Neural progenitor cell (in vitro differentiated cells): ENCODE data around the gene ZSWIM5. TPM values are rescaled to one million over a fixed set of nuclear protein-coding genes. Genes with fewer than 3 reads are reported as not detected.
A peak's percentile ranks its signal among the peaks of the same experiment; 100 is the strongest.
"Not testable (repeated sequence)": the region's sequence is repeated elsewhere in the genome, so short reads cannot be mapped to it uniquely, and the experiment has no call there.

Source experiments
- DNase-seq: peaks from one replicate; pipeline ENCODE4 v3.0.0-alpha.2; 2016; ENCODE audit warnings: low spot score
- H2AFZ ChIP-seq: fragments of 200-600 bp; sonication (generic); replicated peaks from 2 replicates; pipeline ENCODE4 v1.6.1; 2016; ENCODE audit warnings: antibody characterized with exemption
- H3F3A ChIP-seq: fragments of 200-600 bp; sonication (generic); 2 replicates; pipeline ENCODE4 v1.6.1; 2016; ENCODE audit warnings: antibody characterized with exemption, low read depth
- H3K27ac ChIP-seq: fragments of 200-600 bp; sonication (generic); 2 replicates; pipeline ENCODE4 v1.5.1; 2016; ENCODE audit warnings: mild to moderate bottlenecking
- H3K27me3 ChIP-seq: fragments of 200-600 bp; sonication (generic); 2 replicates; pipeline ENCODE4 v1.6.1; 2016; ENCODE audit warnings: mild to moderate bottlenecking, moderate library complexity
- H3K36me3 ChIP-seq: fragments of 200-600 bp; sonication (generic); 2 replicates; pipeline ENCODE4 v1.5.1; 2016
- H3K4me1 ChIP-seq: fragments of 200-600 bp; sonication (generic); 2 replicates; pipeline ENCODE4 v1.6.1; 2016; ENCODE audit warnings: mixed run types
- H3K4me2 ChIP-seq: fragments of 200-600 bp; sonication (generic); 2 replicates; pipeline ENCODE4 v1.6.1; 2016
- H3K4me3 ChIP-seq: fragments of 200-600 bp; sonication (generic); 2 replicates; pipeline ENCODE4 v1.5.1; 2016
- H3K79me2 ChIP-seq: fragments of 200-600 bp; sonication (generic); 2 replicates; pipeline ENCODE4 v1.6.1; 2016; ENCODE audit warnings: low read depth
- H3K9ac ChIP-seq: fragments of 200-600 bp; sonication (generic); 2 replicates; pipeline ENCODE4 v1.6.1; 2016
- H3K9me3 ChIP-seq: fragments of 200-600 bp; sonication (generic); 2 replicates; pipeline ENCODE4 v1.5.1; 2016; ENCODE audit warnings: low read depth
- H4K20me1 ChIP-seq: fragments of 200-600 bp; sonication (generic); 2 replicates; pipeline ENCODE4 v1.6.1; 2016; ENCODE audit warnings: low read depth
- H3K27ac Mint-ChIP-seq: 3 replicates; pipeline ENCODE4 v1.8.0; 2021; ENCODE audit warnings: mixed read lengths
- H3K27me3 Mint-ChIP-seq: 2 replicates; pipeline ENCODE4 v1.8.0; 2022; ENCODE audit warnings: low read depth, mild to moderate bottlenecking, inconsistent platforms, moderate library complexity, mixed read lengths; ENCODE audit not compliant: insufficient read depth
- H3K36me3 Mint-ChIP-seq: 3 replicates; pipeline ENCODE4 v1.8.0; 2021; ENCODE audit warnings: mixed read lengths
- H3K4me1 Mint-ChIP-seq: 3 replicates; pipeline ENCODE4 v1.8.0; 2021; ENCODE audit warnings: mixed read lengths
- H3K4me3 Mint-ChIP-seq: 3 replicates; pipeline ENCODE4 v1.8.0; 2021; ENCODE audit warnings: mild to moderate bottlenecking, moderate library complexity, mixed read lengths
- H3K9me3 Mint-ChIP-seq: 3 replicates; pipeline ENCODE4 v1.8.0; 2020; ENCODE audit warnings: mixed read lengths
- EZH2 ChIP-seq: fragments of 200-600 bp; sonication (generic); IDR thresholded peaks from 2 replicates; pipeline ENCODE4 v1.6.1; 2017; ENCODE audit warnings: antibody characterized with exemption, mild to moderate bottlenecking, moderate library complexity
- EZH2phosphoT487 ChIP-seq: fragments of 200-600 bp; sonication (generic); IDR thresholded peaks from 2 replicates; pipeline ENCODE4 v1.6.1; 2017; ENCODE audit warnings: antibody characterized with exemption
- total RNA-seq: library from RNA; depleted of rRNA; stranded (reverse); fragments of >200 nt; gene quantifications from 2 replicates; pipeline ENCODE4 v1.2.3, GENCODE V29; 2015; ENCODE audit warnings: low replicate concordance
- TF ChIP-seq, protein P1 (sequence below): fragments of 200-600 bp; sonication (generic); IDR thresholded peaks from 2 replicates; pipeline ENCODE4 v1.5.1; 2017; ENCODE audit warnings: antibody characterized with exemption, mild to moderate bottlenecking

Gene ZSWIM5
- 5.8 and 7.1 TPM in 2 replicates for total RNA-seq

DNA sequence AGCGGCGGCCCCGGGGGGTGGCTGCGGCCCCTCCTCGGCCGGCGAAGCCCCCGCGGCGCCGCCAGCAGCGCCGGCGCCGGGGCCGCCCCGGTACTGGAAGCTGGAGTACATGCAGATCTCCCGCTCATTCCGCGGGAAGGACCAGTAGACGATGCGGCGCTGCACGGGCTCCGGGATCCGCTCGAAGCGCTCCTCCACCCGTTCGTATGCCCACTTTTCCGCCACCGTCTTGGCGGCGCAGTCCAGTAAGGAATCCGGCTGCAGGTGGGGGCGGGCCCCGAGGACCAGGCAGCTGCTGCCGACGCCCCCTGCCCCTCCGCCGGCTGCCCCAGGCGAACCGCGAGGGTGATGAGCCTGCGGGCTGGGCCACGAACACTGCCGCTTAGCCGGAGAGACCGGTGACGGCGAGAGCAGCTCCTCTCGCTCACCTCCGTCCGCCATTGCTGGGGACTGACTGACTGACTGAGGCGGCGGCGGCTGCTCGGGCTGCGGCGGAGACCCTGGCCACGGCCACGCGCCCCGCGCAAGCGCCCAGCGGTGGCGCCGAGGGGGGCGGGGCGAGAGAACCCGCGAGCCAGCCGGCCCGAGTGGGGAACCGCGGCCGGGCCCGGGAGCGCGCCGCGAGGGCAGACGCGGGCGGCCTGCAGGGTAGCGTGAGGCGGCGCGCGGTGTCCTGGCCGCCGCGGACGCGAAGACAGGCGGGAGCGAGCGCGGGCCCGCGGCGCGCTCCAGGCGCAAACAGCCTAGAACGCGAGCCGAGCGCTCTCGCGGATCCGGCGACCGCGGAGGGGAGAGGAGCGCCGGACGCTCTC is at the start of gene ZSWIM5:
TSS of gene ZSWIM5 (minus strand) at position 696 of the 812 bp plus-strand sequence. CDS start at position 441, 255 bp downstream.
- H3K27ac ChIP-seq = peak within 1 kb of the TSS; percentile 62
- peaks cover 17% of the 10 kb centered on the region for H4K20me1 ChIP-seq
- H3K27me3 ChIP-seq = peaks cover 49% of the 10 kb centered on the region
- H3K4me2 ChIP-seq = peak within 1 kb of the TSS; percentile 92
- peaks cover 30% of the 10 kb centered on the region for H3K4me1 Mint-ChIP-seq
- H3K36me3 Mint-ChIP-seq = no peaks in the 10 kb centered on the region
- H3K36me3 ChIP-seq = no peaks in the 10 kb centered on the region
- peaks cover 16% of the 10 kb centered on the region for H3K79me2 ChIP-seq
- peak within 1 kb of the TSS; percentile 92 for H3K27ac Mint-ChIP-seq
- H3K9ac ChIP-seq = no peak within 1 kb of the TSS
- peaks cover 25% of the 10 kb centered on the region for H3K4me1 ChIP-seq
- H3K4me3 Mint-ChIP-seq = peak within 1 kb of the TSS; percentile 97
- peaks cover 2% of the 10 kb centered on the region for H3K27me3 Mint-ChIP-seq
- no peak for TF ChIP-seq EZH2phosphoT487
- TF ChIP-seq, protein P1, sequence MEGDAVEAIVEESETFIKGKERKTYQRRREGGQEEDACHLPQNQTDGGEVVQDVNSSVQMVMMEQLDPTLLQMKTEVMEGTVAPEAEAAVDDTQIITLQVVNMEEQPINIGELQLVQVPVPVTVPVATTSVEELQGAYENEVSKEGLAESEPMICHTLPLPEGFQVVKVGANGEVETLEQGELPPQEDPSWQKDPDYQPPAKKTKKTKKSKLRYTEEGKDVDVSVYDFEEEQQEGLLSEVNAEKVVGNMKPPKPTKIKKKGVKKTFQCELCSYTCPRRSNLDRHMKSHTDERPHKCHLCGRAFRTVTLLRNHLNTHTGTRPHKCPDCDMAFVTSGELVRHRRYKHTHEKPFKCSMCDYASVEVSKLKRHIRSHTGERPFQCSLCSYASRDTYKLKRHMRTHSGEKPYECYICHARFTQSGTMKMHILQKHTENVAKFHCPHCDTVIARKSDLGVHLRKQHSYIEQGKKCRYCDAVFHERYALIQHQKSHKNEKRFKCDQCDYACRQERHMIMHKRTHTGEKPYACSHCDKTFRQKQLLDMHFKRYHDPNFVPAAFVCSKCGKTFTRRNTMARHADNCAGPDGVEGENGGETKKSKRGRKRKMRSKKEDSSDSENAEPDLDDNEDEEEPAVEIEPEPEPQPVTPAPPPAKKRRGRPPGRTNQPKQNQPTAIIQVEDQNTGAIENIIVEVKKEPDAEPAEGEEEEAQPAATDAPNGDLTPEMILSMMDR = no peak
- TF ChIP-seq EZH2 = no peak
- H3K9me3 Mint-ChIP-seq = no peaks in the 10 kb centered on the region
- H2AFZ ChIP-seq = peak within 1 kb of the TSS; percentile 100
- H3K9me3 ChIP-seq = no peaks in the 10 kb centered on the region
- peak; percentile 89 for DNase-seq
- peaks cover 27% of the 10 kb centered on the region for H3F3A ChIP-seq
- H3K4me3 ChIP-seq = peak within 1 kb of the TSS; percentile 96

DNA sequence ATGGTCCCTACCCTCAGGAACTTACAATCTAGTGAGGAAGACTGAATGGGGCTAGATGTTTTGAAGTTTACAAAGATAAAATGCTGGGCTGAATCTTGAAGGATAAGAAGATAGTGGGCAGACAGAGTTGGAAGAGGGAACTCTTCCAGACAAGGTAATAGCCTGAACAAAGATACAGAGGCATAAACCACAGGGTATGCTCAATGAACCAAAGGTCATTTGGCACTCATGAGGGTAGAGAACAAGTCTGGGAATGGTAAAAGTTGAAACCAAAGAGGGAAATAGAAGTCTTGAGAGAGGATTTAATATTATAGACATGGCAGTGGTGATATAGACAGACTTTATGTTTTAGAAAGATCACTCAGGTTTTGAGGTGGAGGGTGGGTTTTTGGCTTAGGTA is 48.1 kb upstream of the ZSWIM5 start:
- peaks cover 23% of the 10 kb centered on the region for H3K9me3 Mint-ChIP-seq
- H3K4me3 ChIP-seq = no peak overlapping the region
- H3K36me3 ChIP-seq = no peaks in the 10 kb centered on the region
- peaks cover 11% of the 10 kb centered on the region for H3K27me3 Mint-ChIP-seq
- no peak for DNase-seq
- H3K4me1 ChIP-seq = no peaks in the 10 kb centered on the region
- peaks cover 18% of the 10 kb centered on the region for H3K9me3 ChIP-seq
- H3K27ac ChIP-seq = no peak overlapping the region
- TF ChIP-seq EZH2 (no peak), EZH2phosphoT487 (no peak)
- TF ChIP-seq, protein P1 = no peak
- no peaks in the 10 kb centered on the region for H3F3A ChIP-seq
- H3K4me3 Mint-ChIP-seq = no peak overlapping the region
- no peak overlapping the region for H2AFZ ChIP-seq
- no peak overlapping the region for H3K9ac ChIP-seq
- H3K79me2 ChIP-seq = no peaks in the 10 kb centered on the region
- no peaks in the 10 kb centered on the region for H3K4me1 Mint-ChIP-seq
- no peaks in the 10 kb centered on the region for H3K27me3 ChIP-seq
- H4K20me1 ChIP-seq = no peaks in the 10 kb centered on the region
- no peak overlapping the region for H3K27ac Mint-ChIP-seq
- H3K4me2 ChIP-seq = no peak overlapping the region
- H3K36me3 Mint-ChIP-seq = no peaks in the 10 kb centered on the region

DNA sequence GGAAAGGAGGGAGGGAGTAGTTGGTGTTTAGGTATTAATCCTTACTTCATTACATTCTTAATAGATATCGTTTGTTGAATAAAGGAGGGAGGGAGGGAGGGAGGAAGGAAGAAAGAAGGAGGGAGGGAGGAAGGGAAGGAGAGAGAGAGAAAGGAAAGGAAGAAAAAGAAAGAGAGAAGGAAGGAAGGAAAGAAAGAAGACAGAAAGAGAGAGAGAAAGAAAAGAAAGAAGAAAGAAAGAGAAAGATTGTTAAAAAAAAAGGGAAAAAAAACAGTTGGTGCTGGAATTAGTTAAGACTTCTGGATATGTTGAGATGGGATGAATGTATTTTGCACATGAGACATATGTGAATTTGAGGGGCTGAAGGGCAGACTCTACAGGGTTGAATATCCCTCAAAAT is 44.1 kb upstream of the ZSWIM5 start:
- Mint-ChIP-seq H3K36me3 (no peaks in the 10 kb centered on the region), H3K4me3 (no peak overlapping the region), H3K4me1 (no peaks in the 10 kb centered on the region), H3K27me3 (peaks cover 8% of the 10 kb centered on the region), H3K27ac (no peak overlapping the region), H3K9me3 (peaks cover 3% of the 10 kb centered on the region)
- no peaks in the 10 kb centered on the region for H3F3A ChIP-seq
- no peaks in the 10 kb centered on the region for H3K36me3 ChIP-seq
- no peak overlapping the region for H3K4me3 ChIP-seq
- H3K9ac ChIP-seq = no peak overlapping the region
- no peaks in the 10 kb centered on the region for H3K79me2 ChIP-seq
- no peaks in the 10 kb centered on the region for H4K20me1 ChIP-seq
- H3K4me2 ChIP-seq = no peak overlapping the region
- H3K27me3 ChIP-seq = no peaks in the 10 kb centered on the region
- DNase-seq = no peak
- no peak overlapping the region for H3K27ac ChIP-seq
- TF ChIP-seq, protein P1 = no peak
- TF ChIP-seq EZH2phosphoT487 (no peak), EZH2 (no peak)
- H3K9me3 ChIP-seq = no peaks in the 10 kb centered on the region
- no peaks in the 10 kb centered on the region for H3K4me1 ChIP-seq
- H2AFZ ChIP-seq = no peak overlapping the region

DNA sequence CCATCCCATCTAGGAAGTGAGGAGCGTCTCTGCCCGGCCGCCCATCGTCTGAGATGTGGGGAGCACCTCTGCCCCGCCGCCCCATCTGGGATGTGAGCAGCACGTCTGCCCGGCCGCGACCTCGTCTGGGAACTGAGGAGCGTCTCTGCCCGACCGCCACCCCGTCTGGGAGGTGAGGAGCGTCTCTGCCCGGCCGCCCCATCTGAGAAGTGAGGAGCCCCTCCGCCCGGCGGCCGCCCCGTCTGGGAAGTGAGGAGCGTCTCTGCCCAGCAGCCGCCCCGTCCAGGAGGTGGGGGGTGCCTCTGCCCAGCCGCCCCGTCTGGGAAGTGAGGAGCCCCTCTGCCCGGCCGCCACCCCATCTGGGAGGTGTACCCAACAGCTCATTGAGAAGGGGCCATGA is 41.6 kb upstream of the ZSWIM5 start:
- H3K4me1 ChIP-seq, DNase-seq, H3K4me3 ChIP-seq, H3K79me2 ChIP-seq, H3K27me3 Mint-ChIP-seq, H4K20me1 ChIP-seq, H3K9me3 Mint-ChIP-seq, H3K36me3 ChIP-seq, H3K27ac ChIP-seq, H3K9ac ChIP-seq, H3K4me3 Mint-ChIP-seq, H3K36me3 Mint-ChIP-seq, H2AFZ ChIP-seq, H3K27ac Mint-ChIP-seq, H3K4me2 ChIP-seq, H3K4me1 Mint-ChIP-seq, H3F3A ChIP-seq, H3K9me3 ChIP-seq, H3K27me3 ChIP-seq: not testable (repeated sequence)
